ENCODE results near the gene INPP4A.

INPP4A gene

GRCh38 chr2:98507461-98507860, 62.8 kb downstream of the INPP4A start:
- no peak for DNase-seq (ENCODE audit: extremely low read depth, low read depth)
- no peak for TF ChIP-seq CTCF (IDR thresholded peaks at IDR 0.05; ENCODE audit: low read depth, low read length)

- no peak for DNase-seq (ENCODE audit: extremely low read depth, low read depth)
These were observed 63.4 kb downstream of the INPP4A start for GRCh38 chr2:98507891-98508708.

GRCh38 chr2:98508709-98509066, 64.0 kb downstream of the INPP4A start:
- TF ChIP-seq CTCF (IDR thresholded peaks at IDR 0.05; ENCODE audit: low read depth, low read length) = no peak
- no peak for DNase-seq (ENCODE audit: extremely low read depth, low read depth)

More at GRCh38 chr2:98507891-98508708, 63.4 kb downstream of the INPP4A start:
- no peak for TF ChIP-seq CTCF (IDR thresholded peaks at IDR 0.05; ENCODE audit: low read depth, low read length)

- DNase-seq (ENCODE audit: extremely low read depth, low read depth) = no peak
- TF ChIP-seq CTCF (IDR thresholded peaks at IDR 0.05; ENCODE audit: low read depth, low read length) = no peak
These were observed 65.1 kb downstream of the INPP4A start for GRCh38 chr2:98509542-98510321.

- no peak for TF ChIP-seq CTCF (IDR thresholded peaks at IDR 0.05; ENCODE audit: low read depth, low read length)
These were observed 65.6 kb downstream of the INPP4A start for GRCh38 chr2:98510322-98510662.

GRCh38 chr2:98511981-98512380, 67.3 kb downstream of the INPP4A start:
- DNase-seq (ENCODE audit: extremely low read depth, low read depth) = no peak
- TF ChIP-seq CTCF (IDR thresholded peaks at IDR 0.05; ENCODE audit: low read depth, low read length) = no peak

More at GRCh38 chr2:98510322-98510662, 65.6 kb downstream of the INPP4A start:
- no peak for DNase-seq (ENCODE audit: extremely low read depth, low read depth)

GRCh38 chr2:98512699-98513098, 68.0 kb downstream of the INPP4A start:
- TF ChIP-seq CTCF (IDR thresholded peaks at IDR 0.05; ENCODE audit: low read depth, low read length) = no peak
- DNase-seq (ENCODE audit: extremely low read depth, low read depth) = no peak

Measured in AG09319 (cell line).